DND-41 (cell line): Measurements from ENCODE around the gene PWWP2B.

Experiments
- CTCF ChIP-seq: IDR thresholded peaks from 2 replicates; pipeline ENCODE4 v1.5.1; 2012; ENCODE audit warnings: borderline replicate concordance, low read length, moderate library complexity, mild to moderate bottlenecking; ENCODE audit not compliant: poor library complexity, severe bottlenecking; ENCODE audit errors: extremely low read depth
- EZH2 ChIP-seq: IDR thresholded peaks from 3 replicates; pipeline ENCODE4 v1.6.1; 2012; ENCODE audit warnings: borderline replicate concordance, low read depth, mild to moderate bottlenecking, moderate library complexity, low read length, inconsistent platforms; ENCODE audit not compliant: severe bottlenecking

- no peak for TF ChIP-seq CTCF
- no peak for TF ChIP-seq EZH2
Observed at GRCh38 chr10:132466520-132467463, 69.8 kb downstream of the PWWP2B start.
